ENCODE data around the gene RBM27.
"Not testable (repeated sequence)": the region's sequence is repeated elsewhere in the genome, so short reads cannot be mapped to it uniquely, and the experiment has no call there.

Gene RBM27

GRCh38 chr5:146176805-146177204 is 26.6 kb upstream of the RBM27 start:
- H2AK5ac ChIP-seq (ENCODE audit: low read length, severe bottlenecking): no peak overlapping the region
- H3K18ac ChIP-seq (ENCODE audit: low read depth in 1 of 2, low read length in 2 of 2): no peak overlapping the region
- H2AFZ ChIP-seq (ENCODE audit: low read depth, low read length): no peak overlapping the region
- no peak overlapping the region for H3K27ac ChIP-seq (ENCODE audit: low read length, poor library complexity, severe bottlenecking)
- H3K23ac ChIP-seq (ENCODE audit: low read length in 2 of 2): no peak overlapping the region
- no peaks in the 10 kb centered on the region for H3K27me3 ChIP-seq (ENCODE audit: control insufficient read depth in 1 of 2, insufficient read depth in 1 of 2, low read length in 2 of 2)
- no peak overlapping the region for H3K9ac ChIP-seq (ENCODE audit: low read length)
- no peak overlapping the region for H3K14ac ChIP-seq (ENCODE audit: low read length in 2 of 2)
- H3K4me3 ChIP-seq (ENCODE audit: insufficient read depth in 1 of 2, low read depth in 1 of 2, low read length in 2 of 2): no peak overlapping the region
- 94% methylated on average over 3 of the region's 5 CpGs for WGBS
- peaks cover 19 to 35% of the 10 kb centered on the region in 2 experiments for H3K36me3 ChIP-seq (ENCODE audit: control insufficient read depth in 1 of 2, insufficient read depth in 2 of 2, low read depth in 1 of 2, low read length in 2 of 2)
- no peaks in the 10 kb centered on the region for H3K9me3 ChIP-seq (ENCODE audit: control insufficient read depth, low read length)
- H4K8ac ChIP-seq (ENCODE audit: low read length): no peak overlapping the region
- H2BK5ac ChIP-seq (ENCODE audit: low read depth, low read length, poor library complexity, severe bottlenecking): no peak overlapping the region
- no peak overlapping the region for H2BK120ac ChIP-seq (ENCODE audit: low read depth, low read length)
- no peak for DNase-seq
- peaks cover 8% of the 10 kb centered on the region for H3K4me1 ChIP-seq (ENCODE audit: control insufficient read depth, insufficient read depth, low read depth, low read length)
- H2BK15ac ChIP-seq (ENCODE audit: low read depth, poor library complexity, severe bottlenecking): no peak overlapping the region
- H3K4me2 ChIP-seq (ENCODE audit: low read length, poor library complexity, severe bottlenecking): no peak overlapping the region
- H2BK12ac ChIP-seq (ENCODE audit: low read length in 2 of 2): no peak overlapping the region
- no peak overlapping the region for H3K4ac ChIP-seq (ENCODE audit: low read depth in 1 of 2, low read length in 2 of 2)
- H4K91ac ChIP-seq (ENCODE audit: low read length): no peak overlapping the region
- peaks cover 11% of the 10 kb centered on the region for H3K79me1 ChIP-seq (replicated peaks; ENCODE audit: low read length, poor library complexity, severe bottlenecking)

- peaks cover 13 to 21% of the 10 kb centered on the region in 2 experiments for H3K36me3 ChIP-seq (ENCODE audit: control insufficient read depth in 1 of 2, insufficient read depth in 2 of 2, low read depth in 1 of 2, low read length in 2 of 2)
- whole genome bisulfite sequencing: 100% methylated on average over 1 of the region's 1 CpG
These were observed 23.7 kb upstream of the RBM27 start for GRCh38 chr5:146179696-146180095.

GRCh38 chr5:146183403-146183802 is 20.0 kb upstream of the RBM27 start:
- peaks cover 11% of the 10 kb centered on the region for H3K4me1 ChIP-seq (ENCODE audit: control insufficient read depth, insufficient read depth, low read depth, low read length)
- H2BK15ac ChIP-seq (ENCODE audit: low read depth, poor library complexity, severe bottlenecking); H3K27ac ChIP-seq (ENCODE audit: low read length, poor library complexity, severe bottlenecking); H3K36me3 ChIP-seq (ENCODE audit: control insufficient read depth in 1 of 2, insufficient read depth in 2 of 2, low read depth in 1 of 2, low read length in 2 of 2); H3K79me1 ChIP-seq (replicated peaks; ENCODE audit: low read length, poor library complexity, severe bottlenecking); H3K9me3 ChIP-seq (ENCODE audit: control insufficient read depth, low read length); DNase-seq; H3K27me3 ChIP-seq (ENCODE audit: control insufficient read depth in 1 of 2, insufficient read depth in 1 of 2, low read length in 2 of 2); H3K4ac ChIP-seq (ENCODE audit: low read depth in 1 of 2, low read length in 2 of 2); H3K4me2 ChIP-seq (ENCODE audit: low read length, poor library complexity, severe bottlenecking); H4K91ac ChIP-seq (ENCODE audit: low read length); H2AK5ac ChIP-seq (ENCODE audit: low read length, severe bottlenecking); H2BK5ac ChIP-seq (ENCODE audit: low read depth, low read length, poor library complexity, severe bottlenecking); H2BK120ac ChIP-seq (ENCODE audit: low read depth, low read length); H3K18ac ChIP-seq (ENCODE audit: low read depth in 1 of 2, low read length in 2 of 2); H2BK12ac ChIP-seq (ENCODE audit: low read length in 2 of 2); H3K23ac ChIP-seq (ENCODE audit: low read length in 2 of 2); H3K14ac ChIP-seq (ENCODE audit: low read length in 2 of 2); H2AFZ ChIP-seq (ENCODE audit: low read depth, low read length): not testable (repeated sequence)
- peak overlapping the region in 1 of 2 experiments; percentile 89 for H3K4me3 ChIP-seq (ENCODE audit: insufficient read depth in 1 of 2, low read depth in 1 of 2, low read length in 2 of 2)
- peak overlapping the region; percentile 91 for H4K8ac ChIP-seq (ENCODE audit: low read length)
- peak overlapping the region; percentile 95 for H3K9ac ChIP-seq (ENCODE audit: low read length)
- over 99% methylated on average over 21 of the region's 21 CpGs for WGBS

More at GRCh38 chr5:146179696-146180095, 23.7 kb upstream of the RBM27 start:
- Histone ChIP-seq H4K91ac (ENCODE audit: low read length) (no peak overlapping the region), H3K14ac (ENCODE audit: low read length in 2 of 2) (no peak overlapping the region), H3K4ac (ENCODE audit: low read depth in 1 of 2, low read length in 2 of 2) (no peak overlapping the region), H3K27me3 (ENCODE audit: control insufficient read depth in 1 of 2, insufficient read depth in 1 of 2, low read length in 2 of 2) (no peaks in the 10 kb centered on the region), H3K4me1 (ENCODE audit: control insufficient read depth, insufficient read depth, low read depth, low read length) (peaks cover 11% of the 10 kb centered on the region), H2BK15ac (ENCODE audit: low read depth, poor library complexity, severe bottlenecking) (no peak overlapping the region), H4K8ac (ENCODE audit: low read length) (no peak overlapping the region), H3K4me3 (ENCODE audit: insufficient read depth in 1 of 2, low read depth in 1 of 2, low read length in 2 of 2) (no peak overlapping the region), H3K4me2 (ENCODE audit: low read length, poor library complexity, severe bottlenecking) (no peak overlapping the region), H3K9ac (ENCODE audit: low read length) (no peak overlapping the region), H3K23ac (ENCODE audit: low read length in 2 of 2) (no peak overlapping the region), H3K27ac (ENCODE audit: low read length, poor library complexity, severe bottlenecking) (no peak overlapping the region), H3K18ac (ENCODE audit: low read depth in 1 of 2, low read length in 2 of 2) (no peak overlapping the region), H3K79me1 (replicated peaks; ENCODE audit: low read length, poor library complexity, severe bottlenecking) (peaks cover 6% of the 10 kb centered on the region), H2AK5ac (ENCODE audit: low read length, severe bottlenecking) (no peak overlapping the region), H3K9me3 (ENCODE audit: control insufficient read depth, low read length) (no peaks in the 10 kb centered on the region), H2AFZ (ENCODE audit: low read depth, low read length) (no peak overlapping the region), H2BK5ac (ENCODE audit: low read depth, low read length, poor library complexity, severe bottlenecking) (no peak overlapping the region), H2BK120ac (ENCODE audit: low read depth, low read length) (peak overlapping the region; percentile 49), H2BK12ac (ENCODE audit: low read length in 2 of 2) (no peak overlapping the region)
- no peak for DNase-seq

GRCh38 chr5:146185161-146185560 is 18.2 kb upstream of the RBM27 start:
- WGBS: 82% methylated on average over 1 of the region's 2 CpGs
- Histone ChIP-seq H3K4ac (ENCODE audit: low read depth in 1 of 2, low read length in 2 of 2) (no peak overlapping the region), H3K9me3 (ENCODE audit: control insufficient read depth, low read length) (no peaks in the 10 kb centered on the region), H3K27ac (ENCODE audit: low read length, poor library complexity, severe bottlenecking) (no peak overlapping the region), H2BK12ac (ENCODE audit: low read length in 2 of 2) (no peak overlapping the region), H3K18ac (ENCODE audit: low read depth in 1 of 2, low read length in 2 of 2) (no peak overlapping the region), H2BK120ac (ENCODE audit: low read depth, low read length) (no peak overlapping the region), H4K91ac (ENCODE audit: low read length) (no peak overlapping the region), H3K79me1 (replicated peaks; ENCODE audit: low read length, poor library complexity, severe bottlenecking) (no peaks in the 10 kb centered on the region), H3K27me3 (ENCODE audit: control insufficient read depth in 1 of 2, insufficient read depth in 1 of 2, low read length in 2 of 2) (no peaks in the 10 kb centered on the region), H4K8ac (ENCODE audit: low read length) (no peak overlapping the region), H3K4me3 (ENCODE audit: insufficient read depth in 1 of 2, low read depth in 1 of 2, low read length in 2 of 2) (no peak overlapping the region), H3K4me1 (ENCODE audit: control insufficient read depth, insufficient read depth, low read depth, low read length) (peaks cover 7% of the 10 kb centered on the region), H2AK5ac (ENCODE audit: low read length, severe bottlenecking) (no peak overlapping the region), H3K14ac (ENCODE audit: low read length in 2 of 2) (no peak overlapping the region), H3K4me2 (ENCODE audit: low read length, poor library complexity, severe bottlenecking) (no peak overlapping the region), H2BK5ac (ENCODE audit: low read depth, low read length, poor library complexity, severe bottlenecking) (no peak overlapping the region), H3K36me3 (ENCODE audit: control insufficient read depth in 1 of 2, insufficient read depth in 2 of 2, low read depth in 1 of 2, low read length in 2 of 2) (no peaks in the 10 kb centered on the region), H3K23ac (ENCODE audit: low read length in 2 of 2) (no peak overlapping the region), H3K9ac (ENCODE audit: low read length) (no peak overlapping the region), H2AFZ (ENCODE audit: low read depth, low read length) (no peak overlapping the region), H2BK15ac (ENCODE audit: low read depth, poor library complexity, severe bottlenecking) (no peak overlapping the region)
- no peak for DNase-seq
